ENCODE measurements around the gene C1QTNF8. TPM values are rescaled to one million over a fixed set of nuclear protein-coding genes. Genes with fewer than 3 reads are reported as not detected.
"Not testable (repeated sequence)": the region's sequence is repeated elsewhere in the genome, so short reads cannot be mapped to it uniquely, and the experiment has no call there.

C1QTNF8 gene
- total RNA-seq, 1 donor, result not detected

DNA sequence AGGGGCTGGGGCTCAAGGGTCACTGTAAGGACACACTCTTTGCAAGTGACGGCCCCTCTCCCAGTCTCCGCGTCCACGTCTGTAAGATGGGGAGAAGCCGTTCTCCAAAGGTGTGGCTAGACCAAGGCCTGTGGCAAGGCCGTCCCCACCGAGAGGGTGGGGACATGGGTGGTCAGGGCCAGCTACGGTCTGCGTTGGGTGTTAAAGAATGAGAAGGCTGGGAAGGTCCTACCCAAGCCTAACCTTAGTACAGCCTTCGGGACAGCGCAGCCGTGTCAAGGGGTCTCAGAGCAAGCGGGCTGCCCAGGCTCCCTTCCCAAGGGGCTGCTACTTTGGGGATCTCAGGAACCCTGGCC, 1.9 kb downstream of the C1QTNF8 start:
- no peak overlapping the region for H3K4me3 ChIP-seq (ENCODE audit: low read depth, low read length)
- DNase-seq (ENCODE audit: low read depth), result no peak
- TF ChIP-seq, protein P1, sequence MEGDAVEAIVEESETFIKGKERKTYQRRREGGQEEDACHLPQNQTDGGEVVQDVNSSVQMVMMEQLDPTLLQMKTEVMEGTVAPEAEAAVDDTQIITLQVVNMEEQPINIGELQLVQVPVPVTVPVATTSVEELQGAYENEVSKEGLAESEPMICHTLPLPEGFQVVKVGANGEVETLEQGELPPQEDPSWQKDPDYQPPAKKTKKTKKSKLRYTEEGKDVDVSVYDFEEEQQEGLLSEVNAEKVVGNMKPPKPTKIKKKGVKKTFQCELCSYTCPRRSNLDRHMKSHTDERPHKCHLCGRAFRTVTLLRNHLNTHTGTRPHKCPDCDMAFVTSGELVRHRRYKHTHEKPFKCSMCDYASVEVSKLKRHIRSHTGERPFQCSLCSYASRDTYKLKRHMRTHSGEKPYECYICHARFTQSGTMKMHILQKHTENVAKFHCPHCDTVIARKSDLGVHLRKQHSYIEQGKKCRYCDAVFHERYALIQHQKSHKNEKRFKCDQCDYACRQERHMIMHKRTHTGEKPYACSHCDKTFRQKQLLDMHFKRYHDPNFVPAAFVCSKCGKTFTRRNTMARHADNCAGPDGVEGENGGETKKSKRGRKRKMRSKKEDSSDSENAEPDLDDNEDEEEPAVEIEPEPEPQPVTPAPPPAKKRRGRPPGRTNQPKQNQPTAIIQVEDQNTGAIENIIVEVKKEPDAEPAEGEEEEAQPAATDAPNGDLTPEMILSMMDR (IDR thresholded peaks at IDR 0.05; ENCODE audit: insufficient read depth, low read length), result no peak

DNA sequence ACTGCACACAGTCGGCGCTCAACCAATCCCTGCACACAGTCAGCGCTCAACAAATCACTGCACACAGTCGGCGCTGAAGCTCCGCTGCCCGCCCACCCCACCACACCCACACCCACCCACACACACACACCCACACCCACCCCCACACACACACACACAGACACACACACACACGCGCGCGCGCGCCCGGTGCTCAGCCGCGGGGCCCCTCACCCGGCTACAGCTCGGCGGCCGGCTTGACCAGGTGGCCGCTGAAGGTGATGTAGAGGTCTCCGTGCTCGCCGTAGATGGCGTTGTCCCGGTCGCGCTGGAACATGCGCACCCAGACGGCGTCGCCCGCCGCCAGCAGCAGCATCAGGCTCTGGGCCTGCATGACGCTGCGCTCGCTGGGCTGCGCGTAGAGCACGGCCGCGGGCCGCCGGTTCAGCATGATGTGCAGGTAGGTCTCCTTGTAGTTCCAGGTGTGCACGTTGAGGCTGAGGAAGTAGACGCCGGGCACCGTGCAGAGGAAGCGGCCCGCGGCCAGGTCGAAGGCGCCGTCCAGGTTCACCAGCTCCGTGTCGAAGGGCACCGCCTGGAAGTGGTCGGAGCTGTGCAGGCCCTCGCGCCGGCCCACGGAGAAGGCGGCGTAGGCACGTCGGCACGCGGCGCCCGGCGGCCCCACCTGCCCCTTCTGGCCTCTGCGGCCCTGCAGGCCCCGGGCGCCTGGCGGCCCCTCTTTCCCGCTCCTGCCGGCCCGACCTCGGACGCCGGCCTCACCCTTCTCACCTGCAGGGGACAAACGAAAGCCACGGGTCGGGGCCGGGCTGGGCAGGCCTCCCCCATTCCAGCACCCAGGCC, 2.5 kb downstream of the C1QTNF8 start:
- H3K4me3 ChIP-seq (ENCODE audit: low read depth, low read length), result no peak overlapping the region
- DNase-seq (ENCODE audit: low read depth), result no peak
- TF ChIP-seq, protein P1 (IDR thresholded peaks at IDR 0.05; ENCODE audit: insufficient read depth, low read length), result no peak

DNA sequence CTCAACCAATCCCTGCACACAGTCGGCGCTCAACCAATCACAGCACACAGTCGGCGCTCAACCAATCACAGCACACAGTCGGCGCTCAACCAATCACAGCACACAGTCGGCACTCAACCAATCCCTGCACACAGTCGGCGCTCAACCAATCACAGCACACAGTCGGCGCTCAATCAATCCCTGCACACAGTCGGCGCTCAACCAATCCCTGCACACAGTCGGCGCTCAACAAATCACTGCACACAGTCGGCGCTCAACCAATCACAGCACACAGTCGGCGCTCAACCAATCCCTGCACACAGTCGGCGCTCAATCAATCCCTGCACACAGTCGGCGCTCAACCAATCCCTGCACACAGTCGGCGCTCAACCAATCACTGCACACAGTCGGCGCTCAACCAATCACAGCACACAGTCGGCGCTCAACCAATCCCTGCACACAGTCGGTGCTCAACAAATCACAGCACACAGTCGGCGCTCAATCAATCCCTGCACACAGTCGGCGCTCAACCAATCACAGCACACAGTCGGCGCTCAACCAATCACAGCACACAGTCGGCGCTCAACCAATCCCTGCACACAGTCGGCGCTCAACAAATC, 3.3 kb downstream of the C1QTNF8 start:
- H3K4me3 ChIP-seq (ENCODE audit: low read depth, low read length); DNase-seq (ENCODE audit: low read depth): not testable (repeated sequence)

DNA sequence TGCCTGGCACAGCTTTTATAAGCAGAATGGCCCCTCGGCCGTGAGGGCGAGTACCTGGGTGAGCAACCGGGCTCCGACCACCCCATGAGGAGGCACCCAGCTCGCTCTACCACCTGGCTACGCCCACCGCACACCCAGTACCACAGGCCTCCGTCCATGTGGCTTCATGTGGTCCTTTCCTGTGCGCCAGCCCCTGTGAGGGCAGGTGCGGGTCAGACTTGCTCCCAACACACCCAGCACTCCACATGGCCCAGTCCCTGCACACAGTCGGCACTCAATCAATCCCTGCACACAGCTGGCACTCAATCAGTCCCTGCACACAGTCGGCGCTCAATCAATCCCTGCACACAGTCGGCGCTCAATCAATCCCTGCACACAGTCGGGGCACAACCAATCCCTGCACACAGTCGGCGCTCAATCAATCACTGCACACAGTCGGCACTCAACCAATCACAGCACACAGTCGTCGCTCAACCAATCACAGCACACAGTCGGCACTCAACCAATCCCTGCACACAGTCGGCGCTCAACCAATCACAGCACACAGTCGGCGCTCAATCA, 4.0 kb downstream of the C1QTNF8 start:
- no peak overlapping the region for H3K4me3 ChIP-seq (ENCODE audit: low read depth, low read length)
- TF ChIP-seq, protein P1 (IDR thresholded peaks at IDR 0.05; ENCODE audit: insufficient read depth, low read length), result no peak
- DNase-seq (ENCODE audit: low read depth), result no peak

DNA sequence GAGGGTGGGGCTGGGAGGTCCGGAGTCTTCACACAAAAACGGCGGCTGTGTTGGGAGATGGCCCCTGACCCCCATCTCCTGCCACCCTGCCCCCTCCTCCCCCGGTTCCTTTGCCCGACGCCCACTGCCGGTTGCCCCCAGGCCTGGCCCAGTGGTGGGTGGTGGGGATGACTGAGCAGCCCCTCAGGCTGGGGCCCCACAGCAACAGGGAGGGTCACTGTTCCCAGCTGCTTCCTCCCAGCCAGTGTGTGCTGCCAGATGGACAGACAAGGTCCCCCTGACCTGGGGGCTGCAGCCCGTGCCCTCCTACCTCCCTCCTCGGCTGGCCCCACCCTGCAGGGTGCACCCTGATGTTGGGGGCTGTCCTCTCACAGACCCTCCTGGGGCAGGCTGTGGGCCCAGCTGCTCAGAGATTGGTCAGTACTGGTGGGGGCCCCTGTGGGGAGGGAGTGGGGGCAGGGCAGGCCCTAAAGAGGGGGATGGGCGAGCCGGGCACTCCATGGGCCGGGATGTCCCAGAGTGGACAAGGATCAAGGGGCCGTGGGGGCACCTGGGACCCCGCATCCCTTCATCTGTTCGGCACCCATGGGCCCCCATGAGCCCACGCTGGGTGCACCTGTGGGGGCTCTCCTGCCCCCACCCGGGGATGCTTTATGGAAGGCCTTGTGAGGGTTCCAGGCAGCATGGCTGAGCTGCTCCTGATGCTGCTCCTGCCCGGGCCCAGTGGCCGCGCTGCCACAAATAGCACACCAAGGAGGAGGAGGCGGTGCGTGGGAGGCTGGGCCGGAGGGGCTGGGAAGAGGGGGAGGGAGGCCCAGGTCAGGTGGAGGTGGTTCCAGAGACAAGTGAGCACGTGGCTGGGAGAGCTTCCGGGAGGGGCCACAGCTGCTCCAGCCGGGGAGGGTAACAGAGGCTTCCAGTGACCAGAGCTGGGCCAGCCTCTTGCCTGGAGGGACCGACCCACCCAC, 5.1 kb downstream of the C1QTNF8 start:
- DNase-seq (ENCODE audit: low read depth), result no peak
- TF ChIP-seq, protein P1 (IDR thresholded peaks at IDR 0.05; ENCODE audit: insufficient read depth, low read length), result no peak
- H3K4me3 ChIP-seq (ENCODE audit: low read depth, low read length), result no peak overlapping the region

DNA sequence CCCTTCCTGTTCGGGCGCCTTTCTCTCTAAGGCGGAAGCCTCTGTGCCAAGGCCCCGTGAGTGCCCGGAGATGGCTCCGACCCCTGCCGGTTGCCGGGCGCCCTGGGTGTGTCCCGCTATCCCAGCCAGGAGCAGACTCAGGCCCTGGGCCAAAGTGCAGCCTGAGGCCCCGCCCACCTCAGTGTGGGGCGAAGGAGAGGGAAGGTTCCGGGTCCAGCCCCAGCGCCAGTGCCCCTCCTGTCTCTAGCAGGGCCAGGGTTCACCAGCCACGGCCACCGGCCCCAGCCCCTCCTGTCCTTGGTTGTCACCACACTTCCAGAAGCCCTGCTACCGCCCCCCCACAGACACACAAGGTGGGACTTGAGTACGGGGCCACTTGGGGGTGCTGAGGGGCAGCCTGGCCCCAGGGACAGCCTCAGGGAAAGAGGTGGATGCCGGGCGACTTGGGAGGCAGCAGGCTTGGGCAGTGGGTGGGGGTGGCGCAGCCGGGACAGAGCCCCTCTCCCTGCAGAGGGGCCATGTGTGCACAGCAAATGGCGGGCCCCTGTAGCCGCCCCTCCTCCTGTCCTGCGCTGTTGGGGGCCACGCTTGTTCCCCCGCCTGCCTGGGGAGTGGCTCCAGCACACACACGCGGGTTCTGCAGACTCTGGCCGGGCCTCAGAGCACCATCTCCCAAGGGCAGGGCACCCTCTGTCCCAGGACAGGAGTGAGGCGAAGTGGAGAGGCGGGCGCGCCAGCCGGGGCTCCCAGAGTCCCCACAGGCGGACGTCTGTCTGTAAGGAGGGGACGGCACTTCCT, 6.0 kb downstream of the C1QTNF8 start:
- DNase-seq (ENCODE audit: low read depth), result no peak
- TF ChIP-seq, protein P1 (IDR thresholded peaks at IDR 0.05; ENCODE audit: insufficient read depth, low read length), result peak; percentile 3
- H3K4me3 ChIP-seq (ENCODE audit: low read depth, low read length), result no peak overlapping the region

All from fibroblast of the aortic adventitia (primary cell).